ENCODE data around the gene PTP4A1. TPM values are rescaled to one million over a fixed set of nuclear protein-coding genes. Genes with fewer than 3 reads are reported as not detected.
A peak's percentile ranks its signal among the peaks of the same experiment; 100 is the strongest.
"Not testable (repeated sequence)": the region's sequence is repeated elsewhere in the genome, so short reads cannot be mapped to it uniquely, and the experiment has no call there.

PTP4A1 gene
- polyA plus RNA-seq, 10 donors, result 22.4 to 35.8 (median 28.8) TPM

- DNase-seq, result no peak
These were observed 9.2 kb downstream of the PTP4A1 start for GRCh38 chr6:63581355-63582013.

- DNase-seq, result no peak
These were observed 10.4 kb downstream of the PTP4A1 start for GRCh38 chr6:63582579-63583231.

GRCh38 chr6:63584125-63584514, 11.8 kb downstream of the PTP4A1 start:
- DNase-seq, result no peak

- no peak for DNase-seq
These were observed 12.3 kb downstream of the PTP4A1 start for GRCh38 chr6:63584566-63584965.

- DNase-seq, result not testable (repeated sequence)
These were observed 13.4 kb downstream of the PTP4A1 start for GRCh38 chr6:63585652-63586051.

GRCh38 chr6:63589952-63590411, 17.7 kb downstream of the PTP4A1 start:
- DNase-seq, result no peak

- no peak for DNase-seq
These were observed 20.6 kb downstream of the PTP4A1 start for GRCh38 chr6:63592886-63593285.

- DNase-seq, result no peak
These were observed 25.1 kb downstream of the PTP4A1 start for GRCh38 chr6:63597141-63598048.

- peak; percentile 62 to 88 (median 74) for DNase-seq
These were observed 26.1 kb downstream of the PTP4A1 start for GRCh38 chr6:63598049-63599036.

- DNase-seq, result no peak
These were observed 27.0 kb downstream of the PTP4A1 start for GRCh38 chr6:63599243-63599642.

GRCh38 chr6:63600136-63600535, 27.9 kb downstream of the PTP4A1 start:
- DNase-seq, result no peak

GRCh38 chr6:63609231-63609630, 37.0 kb downstream of the PTP4A1 start:
- DNase-seq, result no peak

GRCh38 chr6:63610944-63611343, 38.7 kb downstream of the PTP4A1 start:
- no peak for DNase-seq

- no peak for DNase-seq
These were observed 39.3 kb downstream of the PTP4A1 start for GRCh38 chr6:63611560-63611959.

- DNase-seq, result no peak
These were observed 43.3 kb downstream of the PTP4A1 start for GRCh38 chr6:63615590-63615989.

Other genes with a start within 250 kb of the PTP4A1 start
- gene PHF3, start 63.3 kb downstream of the PTP4A1 start, polyA plus RNA-seq (ENCODE audit: insufficient read length in 10 of 10), result 10 to 100 TPM; 28.4 to 40.6 (median 34.4) TPM

Data from muscle of back (tissue), 11 donors.